ENCODE data around the gene NKD1. TPM values are rescaled to one million over a fixed set of nuclear protein-coding genes. Genes with fewer than 3 reads are reported as not detected.

Gene NKD1
- total RNA-seq, 1 experiment from 2014 or later, result 0.44 TPM

GRCh38 chr16:50690177-50690576 lies 142.0 kb downstream of the NKD1 start:
- TF ChIP-seq, protein P1, sequence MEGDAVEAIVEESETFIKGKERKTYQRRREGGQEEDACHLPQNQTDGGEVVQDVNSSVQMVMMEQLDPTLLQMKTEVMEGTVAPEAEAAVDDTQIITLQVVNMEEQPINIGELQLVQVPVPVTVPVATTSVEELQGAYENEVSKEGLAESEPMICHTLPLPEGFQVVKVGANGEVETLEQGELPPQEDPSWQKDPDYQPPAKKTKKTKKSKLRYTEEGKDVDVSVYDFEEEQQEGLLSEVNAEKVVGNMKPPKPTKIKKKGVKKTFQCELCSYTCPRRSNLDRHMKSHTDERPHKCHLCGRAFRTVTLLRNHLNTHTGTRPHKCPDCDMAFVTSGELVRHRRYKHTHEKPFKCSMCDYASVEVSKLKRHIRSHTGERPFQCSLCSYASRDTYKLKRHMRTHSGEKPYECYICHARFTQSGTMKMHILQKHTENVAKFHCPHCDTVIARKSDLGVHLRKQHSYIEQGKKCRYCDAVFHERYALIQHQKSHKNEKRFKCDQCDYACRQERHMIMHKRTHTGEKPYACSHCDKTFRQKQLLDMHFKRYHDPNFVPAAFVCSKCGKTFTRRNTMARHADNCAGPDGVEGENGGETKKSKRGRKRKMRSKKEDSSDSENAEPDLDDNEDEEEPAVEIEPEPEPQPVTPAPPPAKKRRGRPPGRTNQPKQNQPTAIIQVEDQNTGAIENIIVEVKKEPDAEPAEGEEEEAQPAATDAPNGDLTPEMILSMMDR (conservative IDR thresholded peaks at IDR 0.05), result no peak
- TF ChIP-seq EZH2 (IDR thresholded peaks at IDR 0.05; ENCODE audit: low read depth), result no peak
- Histone ChIP-seq H3K4me3 (no peak overlapping the region), H3K4me2 (no peak overlapping the region), H3F3A (ENCODE audit: insufficient read depth, low read depth) (no peaks in the 10 kb centered on the region), H3K9me2 (ENCODE audit: insufficient read depth) (no peaks in the 10 kb centered on the region), H3K79me2 (ENCODE audit: low read depth) (no peaks in the 10 kb centered on the region), H3K4me1 (replicated peaks; ENCODE audit: insufficient read depth) (no peaks in the 10 kb centered on the region), H3K9me3 (ENCODE audit: insufficient read depth, low read depth) (no peaks in the 10 kb centered on the region), H2AFZ (no peak overlapping the region), H4K20me1 (ENCODE audit: insufficient read depth) (no peaks in the 10 kb centered on the region), H3K27me3 (ENCODE audit: insufficient read depth, low read depth) (no peaks in the 10 kb centered on the region), H3K36me3 (ENCODE audit: low read depth) (no peaks in the 10 kb centered on the region), H3K27ac (no peak overlapping the region)
- no peak for DNase-seq
- BruUV-seq (replicated peaks), result no TSS peak
- intact Hi-C loops (cut with micrococcal nuclease; ENCODE audit: unreplicated experiment), result no loop called here
- CTCF ChIA-PET, result no interaction called here
- POLR2A ChIA-PET (ENCODE audit: unreplicated experiment), result no interaction called here

- no peak overlapping the region for H2AFZ ChIP-seq
Observed at GRCh38 chr16:50692644-50692998, 144.4 kb downstream of the NKD1 start.

DNA sequence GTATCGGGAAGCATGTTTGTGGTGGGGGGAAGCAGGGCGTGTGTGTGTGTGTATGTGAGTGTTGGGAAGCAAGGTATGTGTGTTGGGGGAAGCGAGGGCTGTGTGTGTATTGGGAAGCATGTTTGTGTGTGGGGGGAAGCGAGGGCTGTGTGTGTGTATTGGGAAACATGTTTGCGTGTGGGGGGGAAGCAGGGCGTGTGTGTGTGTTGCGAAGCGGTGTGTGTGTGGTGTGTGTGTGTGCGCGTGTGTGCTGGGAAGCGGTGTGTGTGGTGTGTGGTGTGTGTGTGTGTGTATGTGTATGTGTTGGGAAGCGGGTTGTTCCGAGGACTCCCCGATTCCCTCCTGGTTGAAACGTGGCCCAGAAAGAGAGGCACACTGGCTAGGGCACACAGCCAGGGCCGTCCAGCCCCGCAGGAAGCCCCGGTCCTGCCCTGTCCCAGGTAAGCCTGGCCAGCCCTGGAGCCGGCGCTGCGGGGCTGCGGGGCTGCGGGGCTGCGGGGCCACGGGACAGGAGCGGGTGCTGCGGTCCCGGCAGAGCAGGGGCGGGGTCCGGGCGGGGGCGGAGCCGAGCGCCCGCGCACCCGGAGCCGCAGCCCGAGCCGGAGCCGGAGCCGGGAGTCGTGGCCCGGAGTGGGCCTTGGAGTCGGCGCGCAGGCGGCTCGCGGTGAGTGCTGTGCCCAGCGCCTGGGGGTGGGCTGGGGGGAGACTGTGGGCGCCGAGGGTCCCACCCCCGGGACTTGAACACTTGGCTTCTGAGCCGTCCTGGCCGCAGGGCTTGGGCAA lies 145.0 kb downstream of the NKD1 start, which contains the start of gene NOD2:
Gene NOD2, plus strand, starts transcription at position 608 of the 783 bp plus-strand sequence. CDS start 5,890 bp downstream, outside the sequence.
- Histone ChIP-seq H3K4me2 (peak within 1 kb of the TSS; percentile 64), H3K4me3 (peak within 1 kb of the TSS; percentile 33; the same call in 1 of the 2 replicates), H4K20me1 (ENCODE audit: insufficient read depth) (no peaks in the 10 kb centered on the region), H3F3A (ENCODE audit: insufficient read depth, low read depth) (no peaks in the 10 kb centered on the region; the same call in 1 of the 2 replicates), H2AFZ (no peak within 1 kb of the TSS), H3K79me2 (ENCODE audit: low read depth) (no peaks in the 10 kb centered on the region), H3K27me3 (ENCODE audit: insufficient read depth, low read depth) (no peaks in the 10 kb centered on the region), H3K9me3 (ENCODE audit: insufficient read depth, low read depth) (no peaks in the 10 kb centered on the region), H3K9me2 (ENCODE audit: insufficient read depth) (no peaks in the 10 kb centered on the region), H3K4me1 (replicated peaks; ENCODE audit: insufficient read depth) (peaks cover 9% of the 10 kb centered on the region), H3K36me3 (ENCODE audit: low read depth) (no peaks in the 10 kb centered on the region), H3K27ac (no peak within 1 kb of the TSS)
- intact Hi-C loops (cut with micrococcal nuclease; ENCODE audit: unreplicated experiment), result no loop called here
- BruUV-seq (replicated peaks), result no TSS peak
- no peak for TF ChIP-seq EZH2 (IDR thresholded peaks at IDR 0.05; ENCODE audit: low read depth)
- TF ChIP-seq, protein P1 (conservative IDR thresholded peaks at IDR 0.05), result no peak
- POLR2A ChIA-PET (ENCODE audit: unreplicated experiment), result no interaction called here
- DNase-seq, result peak in 1 of 2 experiments; percentile 10
- CTCF ChIA-PET, result no interaction called here

More at GRCh38 chr16:50692644-50692998, 144.4 kb downstream of the NKD1 start:
- H3K4me2 ChIP-seq, result no peak overlapping the region
- peaks cover 9% of the 10 kb centered on the region for H3K4me1 ChIP-seq (replicated peaks; ENCODE audit: insufficient read depth)
- no peak for DNase-seq
- POLR2A ChIA-PET (ENCODE audit: unreplicated experiment), result no interaction called here
- H3K9me3 ChIP-seq (ENCODE audit: insufficient read depth, low read depth), result no peaks in the 10 kb centered on the region
- no peak for TF ChIP-seq EZH2 (IDR thresholded peaks at IDR 0.05; ENCODE audit: low read depth)
- TF ChIP-seq, protein P1 (conservative IDR thresholded peaks at IDR 0.05), result no peak
- no peaks in the 10 kb centered on the region for H4K20me1 ChIP-seq (ENCODE audit: insufficient read depth)
- BruUV-seq (replicated peaks), result no TSS peak
- H3K27me3 ChIP-seq (ENCODE audit: insufficient read depth, low read depth), result no peaks in the 10 kb centered on the region
- H3F3A ChIP-seq (ENCODE audit: insufficient read depth, low read depth), result no peaks in the 10 kb centered on the region; the same call in 1 of the 2 replicates
- no peaks in the 10 kb centered on the region for H3K36me3 ChIP-seq (ENCODE audit: low read depth)
- CTCF ChIA-PET, result no interaction called here
- no peak overlapping the region for H3K4me3 ChIP-seq
- intact Hi-C loops (cut with micrococcal nuclease; ENCODE audit: unreplicated experiment), result no loop called here
- H3K9me2 ChIP-seq (ENCODE audit: insufficient read depth), result no peaks in the 10 kb centered on the region
- no peak overlapping the region for H3K27ac ChIP-seq
- no peaks in the 10 kb centered on the region for H3K79me2 ChIP-seq (ENCODE audit: low read depth)
